Upper lobe of left lung (tissue), 4 donors: ENCODE measurements around the gene PHF2.

ENCODE experiments used
- POLR2A ChIP-seq, 4 donors: fragments of 450-650 bp; IDR thresholded peaks; one replicate each; pipeline ENCODE4 v1.5.1; 2016 to 2017; ENCODE audit warnings: antibody characterized with exemption in 4 of 4, mild to moderate bottlenecking in 2 of 4
- TF ChIP-seq, protein P1 (sequence below), 6 experiments: fragments of 450-650 bp in 4 of 6; fragments of 200-600 bp in 2 of 6; sonication (generic) in 2 of 6; IDR thresholded peaks; one replicate each; pipeline ENCODE4 v1.5.1; 2016 to 2019; ENCODE audit warnings: antibody characterized with exemption in 6 of 6

DNA sequence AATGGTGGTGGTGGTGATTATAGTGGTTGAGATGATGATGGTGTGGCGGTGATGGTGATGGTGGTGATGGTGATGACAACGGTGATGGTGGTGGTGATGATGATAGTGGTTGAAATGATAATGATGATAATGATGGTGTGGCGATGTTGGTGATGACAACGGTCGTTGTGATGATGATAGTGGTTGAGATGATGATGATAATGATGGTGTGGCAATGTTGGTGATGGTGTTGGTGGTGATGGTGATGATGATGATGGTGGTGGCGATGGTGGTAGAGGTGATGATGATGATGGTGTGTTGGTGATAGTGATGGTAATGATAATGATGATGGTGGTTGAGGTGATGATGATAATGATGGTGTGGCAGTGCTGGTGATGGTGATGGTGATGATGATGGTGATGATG is 48.0 kb downstream of the PHF2 start:
- TF ChIP-seq, protein P1, sequence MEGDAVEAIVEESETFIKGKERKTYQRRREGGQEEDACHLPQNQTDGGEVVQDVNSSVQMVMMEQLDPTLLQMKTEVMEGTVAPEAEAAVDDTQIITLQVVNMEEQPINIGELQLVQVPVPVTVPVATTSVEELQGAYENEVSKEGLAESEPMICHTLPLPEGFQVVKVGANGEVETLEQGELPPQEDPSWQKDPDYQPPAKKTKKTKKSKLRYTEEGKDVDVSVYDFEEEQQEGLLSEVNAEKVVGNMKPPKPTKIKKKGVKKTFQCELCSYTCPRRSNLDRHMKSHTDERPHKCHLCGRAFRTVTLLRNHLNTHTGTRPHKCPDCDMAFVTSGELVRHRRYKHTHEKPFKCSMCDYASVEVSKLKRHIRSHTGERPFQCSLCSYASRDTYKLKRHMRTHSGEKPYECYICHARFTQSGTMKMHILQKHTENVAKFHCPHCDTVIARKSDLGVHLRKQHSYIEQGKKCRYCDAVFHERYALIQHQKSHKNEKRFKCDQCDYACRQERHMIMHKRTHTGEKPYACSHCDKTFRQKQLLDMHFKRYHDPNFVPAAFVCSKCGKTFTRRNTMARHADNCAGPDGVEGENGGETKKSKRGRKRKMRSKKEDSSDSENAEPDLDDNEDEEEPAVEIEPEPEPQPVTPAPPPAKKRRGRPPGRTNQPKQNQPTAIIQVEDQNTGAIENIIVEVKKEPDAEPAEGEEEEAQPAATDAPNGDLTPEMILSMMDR (IDR thresholded peaks at IDR 0.05) = no peak
- TF ChIP-seq POLR2A (IDR thresholded peaks at IDR 0.05) = no peak
